OCI-LY1 (cell line): ENCODE data around the gene OR52E5.

ENCODE experiments used
- H2AFZ ChIP-seq: fragments of 200-600 bp; sonication (generic), shearing (Covaris generic); 2 replicates; pipeline ENCODE4 v1.6.0; 2014; ENCODE audit warnings: antibody characterized with exemption, mild to moderate bottlenecking, low read length
- H3F3A ChIP-seq: fragments of 200-600 bp; sonication (generic), shearing (Covaris generic); 2 replicates; pipeline ENCODE4 v1.6.0; 2014; ENCODE audit warnings: mild to moderate bottlenecking, antibody characterized with exemption, low read length, moderate library complexity; ENCODE audit not compliant: insufficient read depth
- H3K27ac ChIP-seq: fragments of 200-600 bp; sonication (generic); 2 replicates; pipeline ENCODE4 v1.5.1; 2014; ENCODE audit warnings: low read length, mixed run types, mild to moderate bottlenecking, low read depth; ENCODE audit not compliant: poor library complexity, severe bottlenecking
- H3K27me3 ChIP-seq: fragments of 200-600 bp; sonication (generic); 2 replicates; pipeline ENCODE4 v1.6.0; 2014; ENCODE audit warnings: antibody characterized with exemption, mild to moderate bottlenecking, low read length, moderate library complexity; ENCODE audit not compliant: insufficient read depth
- H3K36me3 ChIP-seq: fragments of 200-600 bp; sonication (generic); 2 replicates; pipeline ENCODE4 v1.6.1; 2014; ENCODE audit warnings: mild to moderate bottlenecking, antibody characterized with exemption, low read length, moderate library complexity, mixed read lengths; ENCODE audit not compliant: insufficient read depth
- H3K4me1 ChIP-seq: fragments of 200-600 bp; sonication (generic); 2 replicates; pipeline ENCODE4 v1.5.1; 2014; ENCODE audit warnings: mild to moderate bottlenecking, low read length, moderate library complexity; ENCODE audit not compliant: insufficient read depth, severe bottlenecking
- H3K4me2 ChIP-seq: fragments of 200-600 bp; sonication (generic), shearing (Covaris generic); 2 replicates; pipeline ENCODE4 v1.6.1; 2014; ENCODE audit warnings: low read length
- H3K4me3 ChIP-seq: fragments of 200-600 bp; sonication (generic); 2 replicates; pipeline ENCODE4 v1.5.1; 2014; ENCODE audit warnings: low read length, low read depth, mild to moderate bottlenecking, mixed read lengths; ENCODE audit not compliant: poor library complexity, severe bottlenecking
- H3K79me2 ChIP-seq: fragments of 200-600 bp; shearing (Covaris generic); 2 replicates; pipeline ENCODE4 v1.6.1; 2016; ENCODE audit warnings: mixed run types, low read length, mixed read lengths; ENCODE audit not compliant: insufficient read depth
- H3K9ac ChIP-seq: fragments of 200-600 bp; sonication (generic), shearing (Covaris generic); 2 replicates; pipeline ENCODE4 v1.6.1; 2014; ENCODE audit warnings: mild to moderate bottlenecking, low read length, mixed read lengths
- H3K9me2 ChIP-seq: fragments of 200-600 bp; sonication (generic), shearing (Covaris generic); 2 replicates; pipeline ENCODE4 v1.6.1; 2014; ENCODE audit warnings: low read depth, mild to moderate bottlenecking, low read length, mixed read lengths
- H3K9me3 ChIP-seq: fragments of 200-600 bp; shearing (Covaris generic); 2 replicates; pipeline ENCODE4 v1.6.1; 2014; ENCODE audit warnings: low read length, mixed read lengths
- H4K20me1 ChIP-seq: fragments of 200-600 bp; sonication (generic), shearing (Covaris generic); 2 replicates; pipeline ENCODE4 v1.6.0; 2016; ENCODE audit warnings: mild to moderate bottlenecking, low read length; ENCODE audit not compliant: insufficient read depth
- EZH2 ChIP-seq: fragments of 200-600 bp; sonication (generic), shearing (Covaris generic); IDR thresholded peaks from 2 replicates; pipeline ENCODE4 v1.8.0; 2017; ENCODE audit warnings: borderline replicate concordance, mixed run types, mild to moderate bottlenecking, antibody characterized with exemption, low read length, moderate library complexity, mixed read lengths
- TF ChIP-seq, protein P1 (sequence below): fragments of 200-600 bp; sonication (generic), shearing (Covaris generic); IDR thresholded peaks from 2 replicates; pipeline ENCODE4 v1.5.1; 2017; ENCODE audit warnings: mild to moderate bottlenecking, antibody characterized with exemption, low read length, moderate library complexity, mixed read lengths

OR52E5 gene

GRCh38 chr11:5923794-5924193, 30.8 kb downstream of the OR52E5 start:
- Histone ChIP-seq H3K4me1 (no peaks in the 10 kb centered on the region), H3K36me3 (no peaks in the 10 kb centered on the region), H3K27ac (no peak overlapping the region), H3K9me3 (no peaks in the 10 kb centered on the region), H4K20me1 (no peaks in the 10 kb centered on the region), H3K4me2 (no peak overlapping the region), H3F3A (no peaks in the 10 kb centered on the region), H2AFZ (no peak overlapping the region), H3K9ac (no peak overlapping the region), H3K79me2 (no peaks in the 10 kb centered on the region), H3K4me3 (no peak overlapping the region), H3K9me2 (no peaks in the 10 kb centered on the region), H3K27me3 (no peaks in the 10 kb centered on the region)
- TF ChIP-seq, protein P1, sequence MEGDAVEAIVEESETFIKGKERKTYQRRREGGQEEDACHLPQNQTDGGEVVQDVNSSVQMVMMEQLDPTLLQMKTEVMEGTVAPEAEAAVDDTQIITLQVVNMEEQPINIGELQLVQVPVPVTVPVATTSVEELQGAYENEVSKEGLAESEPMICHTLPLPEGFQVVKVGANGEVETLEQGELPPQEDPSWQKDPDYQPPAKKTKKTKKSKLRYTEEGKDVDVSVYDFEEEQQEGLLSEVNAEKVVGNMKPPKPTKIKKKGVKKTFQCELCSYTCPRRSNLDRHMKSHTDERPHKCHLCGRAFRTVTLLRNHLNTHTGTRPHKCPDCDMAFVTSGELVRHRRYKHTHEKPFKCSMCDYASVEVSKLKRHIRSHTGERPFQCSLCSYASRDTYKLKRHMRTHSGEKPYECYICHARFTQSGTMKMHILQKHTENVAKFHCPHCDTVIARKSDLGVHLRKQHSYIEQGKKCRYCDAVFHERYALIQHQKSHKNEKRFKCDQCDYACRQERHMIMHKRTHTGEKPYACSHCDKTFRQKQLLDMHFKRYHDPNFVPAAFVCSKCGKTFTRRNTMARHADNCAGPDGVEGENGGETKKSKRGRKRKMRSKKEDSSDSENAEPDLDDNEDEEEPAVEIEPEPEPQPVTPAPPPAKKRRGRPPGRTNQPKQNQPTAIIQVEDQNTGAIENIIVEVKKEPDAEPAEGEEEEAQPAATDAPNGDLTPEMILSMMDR: no peak
- TF ChIP-seq EZH2: no peak

GRCh38 chr11:5928271-5928670, 35.3 kb downstream of the OR52E5 start:
- Histone ChIP-seq H3K79me2 (no peaks in the 10 kb centered on the region), H3K27me3 (no peaks in the 10 kb centered on the region), H3K4me3 (no peak overlapping the region), H3K9me2 (no peaks in the 10 kb centered on the region), H3K9ac (no peak overlapping the region), H2AFZ (no peak overlapping the region), H3F3A (no peaks in the 10 kb centered on the region), H3K27ac (no peak overlapping the region), H3K36me3 (no peaks in the 10 kb centered on the region), H3K9me3 (no peaks in the 10 kb centered on the region), H4K20me1 (no peaks in the 10 kb centered on the region), H3K4me1 (no peaks in the 10 kb centered on the region), H3K4me2 (no peak overlapping the region)
- TF ChIP-seq EZH2: no peak
- TF ChIP-seq, protein P1: no peak

- Histone ChIP-seq H2AFZ (no peak overlapping the region), H3K27ac (no peak overlapping the region), H3K4me2 (no peak overlapping the region), H3K27me3 (no peaks in the 10 kb centered on the region), H3K4me3 (no peak overlapping the region), H3K9ac (no peak overlapping the region), H3K79me2 (no peaks in the 10 kb centered on the region), H3F3A (no peaks in the 10 kb centered on the region), H3K9me3 (no peaks in the 10 kb centered on the region), H4K20me1 (no peaks in the 10 kb centered on the region), H3K36me3 (no peaks in the 10 kb centered on the region), H3K4me1 (no peaks in the 10 kb centered on the region), H3K9me2 (no peaks in the 10 kb centered on the region)
- TF ChIP-seq, protein P1: no peak
- no peak for TF ChIP-seq EZH2
Observed at GRCh38 chr11:5928811-5929210, 35.8 kb downstream of the OR52E5 start.
